WTC11 (cell line): ENCODE results near the gene HYCC2. TPM values are rescaled to one million over a fixed set of nuclear protein-coding genes. Genes with fewer than 3 reads are reported as not detected.
A peak's percentile ranks its signal among the peaks of the same experiment; 100 is the strongest.

Experiments
- FOXK1 ChIP-seq: sonication (generic); formaldehyde crosslinking; IDR thresholded peaks from 2 replicates; pipeline ENCODE4 v1.8.0; 2022; ENCODE audit warnings: mild to moderate bottlenecking, moderate library complexity, missing genetic modification reagents
- FOXP1 ChIP-seq: sonication (generic); formaldehyde crosslinking; IDR thresholded peaks from 2 replicates; pipeline ENCODE4 v1.8.0; 2022; ENCODE audit warnings: missing genetic modification reagents, mild to moderate bottlenecking, moderate library complexity, borderline replicate concordance
- FOXP4 ChIP-seq: sonication (generic); formaldehyde crosslinking; IDR thresholded peaks from 2 replicates; pipeline ENCODE4 v1.8.0; 2022; ENCODE audit warnings: mild to moderate bottlenecking, missing genetic modification reagents
- GABPB1 ChIP-seq: sonication (generic); formaldehyde crosslinking; IDR thresholded peaks from 2 replicates; pipeline ENCODE4 v1.8.1; 2023; ENCODE audit warnings: mild to moderate bottlenecking, missing genetic modification reagents
- HMGA2 ChIP-seq: fragments of 250-450 bp; sonication (Bioruptor Pico); IDR thresholded peaks from 2 replicates; pipeline ENCODE4 v1.4.0; 2021; ENCODE audit warnings: mild to moderate bottlenecking, moderate library complexity
- HMGXB4 ChIP-seq: sonication (generic); formaldehyde crosslinking; IDR thresholded peaks from 2 replicates; pipeline ENCODE4 v1.8.1; 2023; ENCODE audit warnings: mild to moderate bottlenecking, moderate library complexity, missing genetic modification reagents
- IRF2 ChIP-seq: sonication (generic); formaldehyde crosslinking; IDR thresholded peaks from 2 replicates; pipeline ENCODE4 v1.8.0; 2022; ENCODE audit warnings: low read depth, missing genetic modification reagents, borderline replicate concordance
- JAZF1 ChIP-seq: fragments of 250-450 bp; sonication (Bioruptor Pico); IDR thresholded peaks from 2 replicates; pipeline ENCODE4 v1.9.0; 2021; ENCODE audit warnings: moderate library complexity, mild to moderate bottlenecking, inconsistent platforms
- KAT7 ChIP-seq: sonication (generic); formaldehyde crosslinking; IDR thresholded peaks from 2 replicates; pipeline ENCODE4 v1.8.1; 2023; ENCODE audit warnings: missing genetic modification reagents, mild to moderate bottlenecking, borderline replicate concordance
- MYBL2 ChIP-seq: sonication (generic); formaldehyde crosslinking; IDR thresholded peaks from 2 replicates; pipeline ENCODE4 v1.8.1; 2023; ENCODE audit warnings: mild to moderate bottlenecking, moderate library complexity, missing genetic modification reagents
- NFE2L1 ChIP-seq: sonication (generic); formaldehyde crosslinking; IDR thresholded peaks from 2 replicates; pipeline ENCODE4 v1.8.1; 2023; ENCODE audit warnings: missing genetic modification reagents
- PRDM15 ChIP-seq: sonication (generic); formaldehyde crosslinking; IDR thresholded peaks from 2 replicates; pipeline ENCODE4 v1.8.0; 2022; ENCODE audit warnings: missing genetic modification reagents
- PREB ChIP-seq: sonication (generic); formaldehyde crosslinking; IDR thresholded peaks from 2 replicates; pipeline ENCODE4 v1.8.1; 2022; ENCODE audit warnings: mild to moderate bottlenecking, missing genetic modification reagents, moderate library complexity, borderline replicate concordance
- PRRX2 ChIP-seq: fragments of 250-450 bp; sonication (Bioruptor Pico); IDR thresholded peaks from 2 replicates; pipeline ENCODE4 v1.8.0; 2021; ENCODE audit warnings: mild to moderate bottlenecking
- TP53 ChIP-seq: sonication (generic); formaldehyde crosslinking; IDR thresholded peaks from 2 replicates; pipeline ENCODE4 v1.8.1; 2023; ENCODE audit warnings: mild to moderate bottlenecking, missing genetic modification reagents
- ZNF263 ChIP-seq: sonication (generic); formaldehyde crosslinking; IDR thresholded peaks from 2 replicates; pipeline ENCODE4 v1.8.1; 2022; ENCODE audit warnings: low read depth, mild to moderate bottlenecking, moderate library complexity, missing genetic modification reagents
- ZNF317 ChIP-seq: sonication (generic); formaldehyde crosslinking; IDR thresholded peaks from 2 replicates; pipeline ENCODE4 v1.8.1; 2023; ENCODE audit warnings: low read depth, mild to moderate bottlenecking, moderate library complexity, missing genetic modification reagents, borderline replicate concordance
- ZNF423 ChIP-seq: fragments of 250-450 bp; sonication (Bioruptor Pico); IDR thresholded peaks from 2 replicates; pipeline ENCODE4 v2.1.2; 2022; ENCODE audit warnings: mild to moderate bottlenecking, moderate library complexity
- ZSCAN18 ChIP-seq: fragments of 250-450 bp; sonication (Bioruptor Pico); IDR thresholded peaks from 2 replicates; pipeline ENCODE4 v2.1.2; 2022; ENCODE audit warnings: mild to moderate bottlenecking, moderate library complexity
- total RNA-seq: library from RNA; stranded (reverse); gene quantifications from 3 replicates; pipeline ENCODE4 v1.2.3, GENCODE V29; 2021
- TF ChIP-seq, protein P1 (sequence below): sonication (generic); formaldehyde crosslinking; IDR thresholded peaks from 2 replicates; pipeline ENCODE4 v1.8.0; 2023; ENCODE audit warnings: mild to moderate bottlenecking, missing genetic modification reagents
- TF ChIP-seq, protein P2 (sequence below): sonication (generic); formaldehyde crosslinking; IDR thresholded peaks from 2 replicates; pipeline ENCODE4 v1.8.1; 2022; ENCODE audit warnings: mild to moderate bottlenecking, moderate library complexity, missing genetic modification reagents
- TF ChIP-seq, protein P3 (sequence below): sonication (generic); formaldehyde crosslinking; IDR thresholded peaks from 2 replicates; pipeline ENCODE4 v1.8.0; 2022; ENCODE audit warnings: mild to moderate bottlenecking, missing genetic modification reagents

The HYCC2 gene
- total RNA-seq, 1 experiment from 2014 or later: 10.4 TPM

DNA sequence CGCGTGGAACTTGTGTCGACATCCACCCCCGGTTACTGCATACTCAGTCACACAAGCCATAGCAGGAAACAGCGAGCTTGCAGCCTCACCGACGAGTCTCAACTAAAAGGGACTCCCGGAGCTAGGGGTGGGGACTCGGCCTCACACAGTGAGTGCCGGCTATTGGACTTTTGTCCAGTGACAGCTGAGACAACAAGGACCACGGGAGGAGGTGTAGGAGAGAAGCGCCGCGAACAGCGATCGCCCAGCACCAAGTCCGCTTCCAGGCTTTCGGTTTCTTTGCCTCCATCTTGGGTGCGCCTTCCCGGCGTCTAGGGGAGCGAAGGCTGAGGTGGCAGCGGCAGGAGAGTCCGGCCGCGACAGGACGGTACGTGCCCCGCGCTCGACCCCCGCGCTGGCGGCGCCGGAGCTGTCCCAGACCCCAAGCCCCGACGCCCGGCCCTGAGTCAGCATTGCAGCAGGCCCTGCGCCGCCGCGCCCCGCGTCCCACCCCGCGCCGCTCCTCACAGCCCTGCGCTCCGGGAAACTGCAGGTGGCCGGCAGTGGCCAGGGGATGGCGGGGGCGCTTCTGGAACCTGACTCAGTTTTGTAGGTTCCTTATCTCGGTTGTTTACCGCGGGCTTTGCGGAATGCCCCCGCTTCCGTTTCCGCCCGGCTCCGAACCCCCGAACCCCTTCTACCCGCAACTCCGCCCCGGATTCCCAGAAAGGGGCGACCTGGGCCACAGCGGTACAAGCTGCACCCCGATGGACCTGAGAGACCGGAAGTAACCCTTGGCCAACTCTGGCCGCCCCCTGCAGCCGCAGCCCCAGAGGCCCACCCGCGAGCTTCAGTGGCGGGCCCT is 44.9 kb upstream of the HYCC2 start, which contains the start of gene CFLAR (continued):
- TF ChIP-seq, protein P1, sequence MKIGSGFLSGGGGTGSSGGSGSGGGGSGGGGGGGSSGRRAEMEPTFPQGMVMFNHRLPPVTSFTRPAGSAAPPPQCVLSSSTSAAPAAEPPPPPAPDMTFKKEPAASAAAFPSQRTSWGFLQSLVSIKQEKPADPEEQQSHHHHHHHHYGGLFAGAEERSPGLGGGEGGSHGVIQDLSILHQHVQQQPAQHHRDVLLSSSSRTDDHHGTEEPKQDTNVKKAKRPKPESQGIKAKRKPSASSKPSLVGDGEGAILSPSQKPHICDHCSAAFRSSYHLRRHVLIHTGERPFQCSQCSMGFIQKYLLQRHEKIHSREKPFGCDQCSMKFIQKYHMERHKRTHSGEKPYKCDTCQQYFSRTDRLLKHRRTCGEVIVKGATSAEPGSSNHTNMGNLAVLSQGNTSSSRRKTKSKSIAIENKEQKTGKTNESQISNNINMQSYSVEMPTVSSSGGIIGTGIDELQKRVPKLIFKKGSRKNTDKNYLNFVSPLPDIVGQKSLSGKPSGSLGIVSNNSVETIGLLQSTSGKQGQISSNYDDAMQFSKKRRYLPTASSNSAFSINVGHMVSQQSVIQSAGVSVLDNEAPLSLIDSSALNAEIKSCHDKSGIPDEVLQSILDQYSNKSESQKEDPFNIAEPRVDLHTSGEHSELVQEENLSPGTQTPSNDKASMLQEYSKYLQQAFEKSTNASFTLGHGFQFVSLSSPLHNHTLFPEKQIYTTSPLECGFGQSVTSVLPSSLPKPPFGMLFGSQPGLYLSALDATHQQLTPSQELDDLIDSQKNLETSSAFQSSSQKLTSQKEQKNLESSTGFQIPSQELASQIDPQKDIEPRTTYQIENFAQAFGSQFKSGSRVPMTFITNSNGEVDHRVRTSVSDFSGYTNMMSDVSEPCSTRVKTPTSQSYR (CRISPR knock-in tag): no peak
- TF ChIP-seq FOXP1 (peak; percentile 67; the same call in 1 of the 2 replicates), ZSCAN18 (CRISPR knock-in tag) (no peak), GABPB1 (peak; percentile 69; the same call in 1 of the 2 replicates), JAZF1 (CRISPR knock-in tag) (no peak), KAT7 (CRISPR knock-in tag) (no peak), PRRX2 (CRISPR knock-in tag) (no peak), ZNF263 (CRISPR knock-in tag) (no peak), PRDM15 (CRISPR knock-in tag) (peak; percentile 88), ZNF317 (CRISPR knock-in tag) (no peak), TP53 (CRISPR knock-in tag) (no peak), HMGXB4 (CRISPR knock-in tag) (peak; percentile 68; the same call in 1 of the 2 replicates), FOXP4 (CRISPR knock-in tag) (peak; percentile 83), IRF2 (no peak), MYBL2 (CRISPR knock-in tag) (peak; percentile 65; the same call in 1 of the 2 replicates), PREB (0 out of 2 replicates have a peak, but pooled peaks have one; percentile 5), FOXK1 (CRISPR knock-in tag) (peak; percentile 51), HMGA2 (CRISPR knock-in tag) (no peak), ZNF423 (no peak), NFE2L1 (peak; percentile 75; the same call in 1 of the 2 replicates)
- TF ChIP-seq, protein P2, sequence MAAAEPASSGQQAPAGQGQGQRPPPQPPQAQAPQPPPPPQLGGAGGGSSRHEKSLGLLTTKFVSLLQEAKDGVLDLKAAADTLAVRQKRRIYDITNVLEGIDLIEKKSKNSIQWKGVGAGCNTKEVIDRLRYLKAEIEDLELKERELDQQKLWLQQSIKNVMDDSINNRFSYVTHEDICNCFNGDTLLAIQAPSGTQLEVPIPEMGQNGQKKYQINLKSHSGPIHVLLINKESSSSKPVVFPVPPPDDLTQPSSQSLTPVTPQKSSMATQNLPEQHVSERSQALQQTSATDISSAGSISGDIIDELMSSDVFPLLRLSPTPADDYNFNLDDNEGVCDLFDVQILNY (CRISPR knock-in tag): peak; percentile 31; the same call in 1 of the 2 replicates
- TF ChIP-seq, protein P3, sequence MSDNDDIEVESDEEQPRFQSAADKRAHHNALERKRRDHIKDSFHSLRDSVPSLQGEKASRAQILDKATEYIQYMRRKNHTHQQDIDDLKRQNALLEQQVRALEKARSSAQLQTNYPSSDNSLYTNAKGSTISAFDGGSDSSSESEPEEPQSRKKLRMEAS (CRISPR knock-in tag): no peak; the same call in 1 of the 2 replicates
- TF ChIP-seq, all 79 proteins: peak for 11
